IMR-90 (cell line): ENCODE measurements around the gene ANGPTL4. TPM values are rescaled to one million over a fixed set of nuclear protein-coding genes. Genes with fewer than 3 reads are reported as not detected.

Source experiments
- ATAC-seq: fragments of 200-7000 bp; cut with Tn5 transposase; 2 replicates; pipeline ENCODE4 v1.9.1; 2020; ENCODE audit warnings: low read depth, mild to moderate bottlenecking, moderate library complexity
- BruUV-seq: library from RNA; stranded (reverse); fragments of 400-500 nt; replicated peaks from 2 replicates; lab custom pipeline; 2021; lab: Mats Ljungman, UMichigan
- CTCF ChIA-PET: fragments of 300-600 bp; formaldehyde crosslinking; extraction: SDS; loops from one replicate; lab custom pipeline; 2021; ENCODE audit warnings: antibody characterized with exemption; lab: Yijun Ruan, JAX
- POLR2A ChIA-PET: fragments of 300-600 bp; sonication (Branson Sonifier 250); formaldehyde crosslinking; loops from one replicate; lab custom pipeline; 2022; ENCODE audit warnings: antibody characterized with exemption; ENCODE audit not compliant: unreplicated experiment; lab: Charles Lee
- DNase-seq: peaks from one replicate; pipeline ENCODE4 v3.0.0; 2013
- H2AFZ ChIP-seq: replicated peaks from 2 replicates; pipeline ENCODE3; 2013; ENCODE audit warnings: low read length, mild to moderate bottlenecking; ENCODE audit not compliant: poor library complexity
- H2AK5ac ChIP-seq: 2 replicates; pipeline ENCODE4 v1.6.1; 2013; ENCODE audit warnings: low read depth, low read length, inconsistent platforms
- H2AK9ac ChIP-seq: replicated peaks from 2 replicates; pipeline ENCODE3; 2013; ENCODE audit warnings: mild to moderate bottlenecking, low read depth, low read length, moderate library complexity; ENCODE audit not compliant: poor library complexity
- H2BK120ac ChIP-seq: 2 replicates; pipeline ENCODE4 v1.6.1; 2013; ENCODE audit warnings: low read depth, low read length, inconsistent platforms
- H2BK15ac ChIP-seq: 3 replicates; pipeline ENCODE4 v1.6.1; 2013; ENCODE audit warnings: low read depth, low read length, inconsistent platforms
- H2BK20ac ChIP-seq: 2 replicates; pipeline ENCODE4 v1.6.1; 2013; ENCODE audit warnings: low read depth, mild to moderate bottlenecking, inconsistent platforms, low read length, moderate library complexity
- H2BK5ac ChIP-seq: 2 replicates; pipeline ENCODE4 v1.6.1; 2013; ENCODE audit warnings: mild to moderate bottlenecking, low read depth, low read length, inconsistent platforms; ENCODE audit not compliant: poor library complexity, severe bottlenecking
- H3K14ac ChIP-seq: replicated peaks from 2 replicates; pipeline ENCODE4 v1.6.1; 2013; ENCODE audit warnings: low read depth, low read length, inconsistent platforms
- H3K18ac ChIP-seq: 2 replicates; pipeline ENCODE4 v1.6.1; 2013; ENCODE audit warnings: low read depth, low read length, control low read depth
- H3K23ac ChIP-seq: 2 replicates; pipeline ENCODE4 v1.6.1; 2013; ENCODE audit warnings: low read depth, low read length, inconsistent platforms
- H3K27ac ChIP-seq: 2 replicates; pipeline ENCODE4 v1.5.1; 2013; ENCODE audit warnings: mild to moderate bottlenecking, control low read depth, low read length; ENCODE audit not compliant: insufficient read depth
- H3K27me3 ChIP-seq: 2 replicates; pipeline ENCODE4 v1.6.1; 2013; ENCODE audit warnings: low read length; ENCODE audit not compliant: control insufficient read depth, insufficient read depth
- H3K36me3 ChIP-seq: 2 replicates; pipeline ENCODE4 v1.6.1; 2013; ENCODE audit warnings: low read length, mixed read lengths; ENCODE audit not compliant: control insufficient read depth, insufficient read depth
- H3K4ac ChIP-seq: 2 replicates; pipeline ENCODE4 v1.6.1; 2013; ENCODE audit warnings: low read depth, low read length, inconsistent platforms
- H3K4me1 ChIP-seq: 2 replicates; pipeline ENCODE4 v1.6.1; 2013; ENCODE audit warnings: low read length, mixed read lengths; ENCODE audit not compliant: control insufficient read depth, insufficient read depth
- H3K4me2 ChIP-seq: 2 replicates; pipeline ENCODE4 v1.6.1; 2013; ENCODE audit warnings: low read depth, mild to moderate bottlenecking, control low read depth, low read length, moderate library complexity
- H3K4me3 ChIP-seq: 2 replicates; pipeline ENCODE4 v1.5.1; 2013; ENCODE audit warnings: low read depth, mild to moderate bottlenecking, control low read depth, low read length, moderate library complexity; ENCODE audit not compliant: insufficient read depth
- H3K56ac ChIP-seq: 2 replicates; pipeline ENCODE4 v1.6.1; 2013; ENCODE audit warnings: low read length, inconsistent platforms; ENCODE audit not compliant: insufficient read depth; ENCODE audit errors: extremely low read depth
- H3K79me1 ChIP-seq, 2 experiments: 2 replicates each; pipeline ENCODE4 v1.6.1; 2013; ENCODE audit warnings: low read length in 2 of 2, inconsistent platforms in 1 of 2, low read depth in 1 of 2
- H3K9ac ChIP-seq: 2 replicates; pipeline ENCODE4 v1.6.1; 2013; ENCODE audit warnings: low read depth, low read length, control low read depth
- H3K9me1 ChIP-seq: 2 replicates; pipeline ENCODE4 v1.6.1; 2013; ENCODE audit warnings: low read length, inconsistent platforms; ENCODE audit not compliant: insufficient read depth
- H3K9me3 ChIP-seq: 2 replicates; pipeline ENCODE4 v1.6.1; 2013; ENCODE audit warnings: low read length; ENCODE audit not compliant: control insufficient read depth, insufficient read depth
- H4K20me1 ChIP-seq: 2 replicates; pipeline ENCODE4 v1.6.1; 2013; ENCODE audit warnings: low read length, inconsistent platforms; ENCODE audit not compliant: insufficient read depth
- H4K5ac ChIP-seq: 2 replicates; pipeline ENCODE4 v1.6.1; 2013; ENCODE audit warnings: mild to moderate bottlenecking, low read depth, low read length, control low read depth
- H4K8ac ChIP-seq, 2 experiments: 2 replicates each; pipeline ENCODE4 v1.6.1; 2013; ENCODE audit warnings: low read depth in 2 of 2, low read length in 2 of 2, control low read depth in 1 of 2, inconsistent platforms in 1 of 2
- H4K91ac ChIP-seq: 2 replicates; pipeline ENCODE4 v1.6.1; 2013; ENCODE audit warnings: low read depth, low read length, inconsistent platforms; ENCODE audit not compliant: insufficient read depth
- BHLHE40 ChIP-seq: fragments of 150-350 bp; IDR thresholded peaks from 2 replicates; pipeline ENCODE4 v1.6.1; 2016; ENCODE audit warnings: mild to moderate bottlenecking, low read depth, low read length
- CEBPB ChIP-seq: IDR thresholded peaks from 2 replicates; pipeline ENCODE4 v1.6.1; 2012; ENCODE audit warnings: low read depth, low read length, improper control_type of control experiment
- CHD1 ChIP-seq: IDR thresholded peaks from 2 replicates; pipeline ENCODE4 v1.6.1; 2012; ENCODE audit warnings: low read depth, low read length, improper control_type of control experiment
- CTCF ChIP-seq: conservative IDR thresholded peaks from 2 replicates; pipeline ENCODE4 v1.5.1; 2012; ENCODE audit warnings: mild to moderate bottlenecking, low read depth, low read length, improper control_type of control experiment
- ELK1 ChIP-seq: fragments of 150-350 bp; IDR thresholded peaks from 2 replicates; pipeline ENCODE4 v1.6.1; 2016; ENCODE audit warnings: low read depth, mild to moderate bottlenecking, low read length, moderate library complexity, borderline replicate concordance
- FOS ChIP-seq: fragments of 150-350 bp; IDR thresholded peaks from 2 replicates; pipeline ENCODE4 v1.6.1; 2016; ENCODE audit warnings: low read depth, low read length
- MAFK ChIP-seq: IDR thresholded peaks from 2 replicates; pipeline ENCODE4 v1.6.1; 2012; ENCODE audit warnings: low read depth, low read length, improper control_type of control experiment
- MAZ ChIP-seq: IDR thresholded peaks from 2 replicates; pipeline ENCODE4 v1.6.1; 2012; ENCODE audit warnings: low read depth, mild to moderate bottlenecking, low read length, improper control_type of control experiment, moderate library complexity, borderline replicate concordance
- NFE2L2 ChIP-seq: fragments of 150-350 bp; IDR thresholded peaks from 2 replicates; pipeline ENCODE4 v1.6.1; 2016; ENCODE audit warnings: low read depth, mild to moderate bottlenecking, low read length
- POLR2A ChIP-seq: IDR thresholded peaks from 2 replicates; pipeline ENCODE4 v1.6.1; 2012; ENCODE audit warnings: mild to moderate bottlenecking, low read depth, low read length
- RAD21 ChIP-seq: IDR thresholded peaks from 2 replicates; pipeline ENCODE4 v1.6.1; 2012; ENCODE audit warnings: low read length, improper control_type of control experiment
- RCOR1 ChIP-seq: IDR thresholded peaks from 2 replicates; pipeline ENCODE4 v1.6.1; 2012; ENCODE audit warnings: mild to moderate bottlenecking, low read length, improper control_type of control experiment; ENCODE audit not compliant: insufficient replicate concordance
- SMC3 ChIP-seq: fragments of 150-350 bp; IDR thresholded peaks from 2 replicates; pipeline ENCODE4 v1.6.1; 2016; ENCODE audit warnings: low read depth, mild to moderate bottlenecking, antibody characterized with exemption, low read length, moderate library complexity
- USF2 ChIP-seq: fragments of 150-350 bp; IDR thresholded peaks from 2 replicates; pipeline ENCODE4 v1.6.1; 2017; ENCODE audit warnings: mild to moderate bottlenecking, antibody characterized with exemption, low read length, low read depth
- WGBS, 2 experiments: methylation state at CpG; one replicate each; pipeline versions ENCODE4 v1.1.5 to v1.1.7; 2013; ENCODE audit warnings: missing lambda C conversion rate in 2 of 2; ENCODE audit not compliant: insufficient read length in 1 of 2; ENCODE audit errors: extremely low coverage in 2 of 2; 5-methylcytosine and 5-hydroxymethylcytosine counted together
- dilution Hi-C: fragments of 300-500 bp; cut with HindIII; formaldehyde crosslinking; loops from one replicate; pipeline ENCODE4 v1.14.3; 2018; ENCODE audit warnings: low sequenced_read_pairs; ENCODE audit not compliant: unreplicated experiment
- in situ Hi-C: fragments of 300-500 bp; cut with MboI; formaldehyde crosslinking; loops from 3 replicates; pipeline ENCODE4 v1.14.3; 2019; ENCODE audit warnings: low sequenced_read_pairs, inconsistent platforms, mixed read lengths
- intact Hi-C: fragments of 100-400 bp; cut with micrococcal nuclease; formaldehyde crosslinking; loops from 2 replicates; pipeline ENCODE4 v1.10.0; 2022
- polyA plus RNA-seq, 3 experiments: library from polyadenylated mRNA; depleted of rRNA; stranded (reverse); fragments of >200 nt; gene quantifications; 2 replicates each; pipeline ENCODE4 v1.2.3, GENCODE V29; 2012; ENCODE audit warnings: low replicate concordance in 1 of 3
- total RNA-seq: library from RNA; depleted of rRNA; stranded (reverse); fragments of >200 nt; gene quantifications from 2 replicates; pipeline ENCODE4 v1.2.3, GENCODE V29; 2012

ANGPTL4 gene
- total and polyA plus RNA-seq, 2 of the 4 experiments (the other 2 are of a cell fraction): 1.4 to 19.1 TPM

GRCh38 chr19:8421484-8422461, 57.8 kb downstream of the ANGPTL4 start:
- Histone ChIP-seq H3K36me3 (no peaks in the 10 kb centered on the region), H3K4me3 (no peak overlapping the region), H2BK5ac (no peak overlapping the region), H4K5ac (no peak overlapping the region), H4K91ac (no peak overlapping the region), H2BK120ac (no peak overlapping the region), H3K27ac (no peak overlapping the region), H3K18ac (no peak overlapping the region), H4K20me1 (no peaks in the 10 kb centered on the region), H3K14ac (no peak overlapping the region), H3K9ac (no peak overlapping the region), H4K8ac (no peak overlapping the region), H2AK9ac (no peak overlapping the region), H2AFZ (no peak overlapping the region), H2AK5ac (no peak overlapping the region), H3K4me1 (peaks cover 4% of the 10 kb centered on the region), H3K4me2 (no peak overlapping the region), H3K23ac (no peak overlapping the region), H2BK20ac (no peak overlapping the region), H3K4ac (no peak overlapping the region), H3K9me1 (0 out of 2 replicates have a peak, but pooled peaks cover 2% of the 10 kb centered on the region), H3K56ac (no peak overlapping the region), H3K27me3 (no peaks in the 10 kb centered on the region), H3K79me1 (peaks cover 0 to 7% of the 10 kb centered on the region in 2 experiments; a peak in 3 of 4 replicates), H2BK15ac (no peak overlapping the region), H3K9me3 (no peaks in the 10 kb centered on the region)
- ChIA-PET CTCF (no interaction called here), POLR2A (interaction anchor here (0.9 kb wide), 1 partner anchor 31 kb away, joined by 4 read pairs; no protein-coding TSS in a partner anchor)
- intact Hi-C loops: no loop called here
- ATAC-seq (no peak), DNase-seq (no peak)
- BruUV-seq: no TSS peak
- WGBS, 2 experiments: 91% methylated on average over 16 of the region's 28 CpGs; no CpG with 5 or more reads in 1 of the 2 experiments
- in situ Hi-C loops: no loop called here
- dilution Hi-C loops: no loop called here
- TF ChIP-seq ELK1 (no peak), CEBPB (no peak), CTCF (no peak), MAZ (no peak), CHD1 (no peak), USF2 (no peak), SMC3 (no peak), BHLHE40 (no peak), RCOR1 (no peak), RAD21 (no peak), NFE2L2 (no peak), FOS (no peak), POLR2A (no peak), MAFK (no peak)
